Mucosa of descending colon (tissue), 3 donors: Measurements from ENCODE around the gene EHBP1L1. TPM values are rescaled to one million over a fixed set of nuclear protein-coding genes. Genes with fewer than 3 reads are reported as not detected.

Experiments used
- ATAC-seq: fragments of 200-7000 bp; cut with Tn5 transposase; one replicate; pipeline ENCODE4 v1.9.1; 2020; ENCODE audit warnings: mild to moderate bottlenecking, moderate library complexity
- DNase-seq, 3 donors: peaks; one replicate each; pipeline ENCODE4 v3.0.0-alpha.2; 2020
- H3K36me3 ChIP-seq: fragments of 200-600 bp; one replicate; pipeline ENCODE4 v1.8.0; 2021; ENCODE audit warnings: low read depth, mild to moderate bottlenecking
- H3K4me1 ChIP-seq: fragments of 200-600 bp; one replicate; pipeline ENCODE4 v1.8.0; 2021; ENCODE audit warnings: low read depth, mild to moderate bottlenecking
- H3K4me3 ChIP-seq: fragments of 200-600 bp; one replicate; pipeline ENCODE4 v1.8.0; 2021; ENCODE audit warnings: mild to moderate bottlenecking
- H3K9me3 ChIP-seq: fragments of 200-600 bp; one replicate; pipeline ENCODE4 v1.8.0; 2021; ENCODE audit warnings: mild to moderate bottlenecking
- intact Hi-C, 2 donors: fragments of 100-400 bp; cut with DNase I in 1 of 2; cut with micrococcal nuclease in 1 of 2; formaldehyde crosslinking; loops; one replicate each; pipeline versions ENCODE4 v1.11.0 to v1.11.1; 2022; cut with DNase I, micrococcal nuclease
- total RNA-seq, 3 donors: library from RNA; stranded (reverse); fragmentation: NEBNext Ultra II Directional in 2 of 3; extraction: Animal tissue kit (Norgen Biotek cat#: 25700) in 2 of 3; gene quantifications; one replicate each; pipeline versions ENCODE4 v1.2.1 to v1.2.4, GENCODE V29; 2021 to 2023
- TF ChIP-seq, protein P1 (sequence below): fragments of 200-600 bp; IDR thresholded peaks from one replicate; pipeline ENCODE4 v1.8.0; 2022; ENCODE audit warnings: antibody characterized with exemption, mild to moderate bottlenecking
- donor health status: DM: no; HTN: no; CAD: no; lungs with moderate emphysema.
- donor health status: DM: no; HTN: no; CAD: no.
- donor health status: DM: no; HTN: yes; CAD: no.

The EHBP1L1 gene
- total RNA-seq, 3 donors from 2014 or later = 65.8 to 208 (median 65.9) TPM

DNA sequence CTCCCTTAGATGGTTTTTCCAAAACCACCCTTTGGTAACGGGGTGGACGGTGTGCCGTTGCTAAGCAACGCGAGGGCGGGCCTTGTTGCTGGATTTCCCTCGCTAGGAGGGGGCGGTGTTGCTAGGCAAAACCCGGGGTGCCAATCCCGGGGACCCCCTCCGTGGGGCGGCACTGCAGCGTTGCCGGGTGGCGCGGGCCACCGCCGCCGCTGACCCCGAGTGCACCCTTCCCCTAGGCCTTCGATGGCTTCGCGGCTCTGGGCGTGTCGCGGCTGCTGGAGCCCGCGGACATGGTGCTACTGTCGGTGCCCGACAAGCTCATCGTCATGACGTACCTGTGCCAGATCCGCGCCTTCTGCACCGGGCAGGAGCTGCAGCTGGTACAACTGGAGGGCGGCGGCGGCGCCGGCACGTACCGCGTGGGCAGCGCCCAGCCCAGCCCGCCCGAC, 8.9 kb downstream of the EHBP1L1 start:
- TF ChIP-seq, protein P1, sequence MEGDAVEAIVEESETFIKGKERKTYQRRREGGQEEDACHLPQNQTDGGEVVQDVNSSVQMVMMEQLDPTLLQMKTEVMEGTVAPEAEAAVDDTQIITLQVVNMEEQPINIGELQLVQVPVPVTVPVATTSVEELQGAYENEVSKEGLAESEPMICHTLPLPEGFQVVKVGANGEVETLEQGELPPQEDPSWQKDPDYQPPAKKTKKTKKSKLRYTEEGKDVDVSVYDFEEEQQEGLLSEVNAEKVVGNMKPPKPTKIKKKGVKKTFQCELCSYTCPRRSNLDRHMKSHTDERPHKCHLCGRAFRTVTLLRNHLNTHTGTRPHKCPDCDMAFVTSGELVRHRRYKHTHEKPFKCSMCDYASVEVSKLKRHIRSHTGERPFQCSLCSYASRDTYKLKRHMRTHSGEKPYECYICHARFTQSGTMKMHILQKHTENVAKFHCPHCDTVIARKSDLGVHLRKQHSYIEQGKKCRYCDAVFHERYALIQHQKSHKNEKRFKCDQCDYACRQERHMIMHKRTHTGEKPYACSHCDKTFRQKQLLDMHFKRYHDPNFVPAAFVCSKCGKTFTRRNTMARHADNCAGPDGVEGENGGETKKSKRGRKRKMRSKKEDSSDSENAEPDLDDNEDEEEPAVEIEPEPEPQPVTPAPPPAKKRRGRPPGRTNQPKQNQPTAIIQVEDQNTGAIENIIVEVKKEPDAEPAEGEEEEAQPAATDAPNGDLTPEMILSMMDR = no peak
- intact Hi-C loops = no loop called here
- DNase-seq (no peak), ATAC-seq (no peak)
- Histone ChIP-seq H3K4me1 (peaks cover 15% of the 10 kb centered on the region), H3K9me3 (no peaks in the 10 kb centered on the region), H3K36me3 (no peaks in the 10 kb centered on the region), H3K4me3 (no peak overlapping the region)

DNA sequence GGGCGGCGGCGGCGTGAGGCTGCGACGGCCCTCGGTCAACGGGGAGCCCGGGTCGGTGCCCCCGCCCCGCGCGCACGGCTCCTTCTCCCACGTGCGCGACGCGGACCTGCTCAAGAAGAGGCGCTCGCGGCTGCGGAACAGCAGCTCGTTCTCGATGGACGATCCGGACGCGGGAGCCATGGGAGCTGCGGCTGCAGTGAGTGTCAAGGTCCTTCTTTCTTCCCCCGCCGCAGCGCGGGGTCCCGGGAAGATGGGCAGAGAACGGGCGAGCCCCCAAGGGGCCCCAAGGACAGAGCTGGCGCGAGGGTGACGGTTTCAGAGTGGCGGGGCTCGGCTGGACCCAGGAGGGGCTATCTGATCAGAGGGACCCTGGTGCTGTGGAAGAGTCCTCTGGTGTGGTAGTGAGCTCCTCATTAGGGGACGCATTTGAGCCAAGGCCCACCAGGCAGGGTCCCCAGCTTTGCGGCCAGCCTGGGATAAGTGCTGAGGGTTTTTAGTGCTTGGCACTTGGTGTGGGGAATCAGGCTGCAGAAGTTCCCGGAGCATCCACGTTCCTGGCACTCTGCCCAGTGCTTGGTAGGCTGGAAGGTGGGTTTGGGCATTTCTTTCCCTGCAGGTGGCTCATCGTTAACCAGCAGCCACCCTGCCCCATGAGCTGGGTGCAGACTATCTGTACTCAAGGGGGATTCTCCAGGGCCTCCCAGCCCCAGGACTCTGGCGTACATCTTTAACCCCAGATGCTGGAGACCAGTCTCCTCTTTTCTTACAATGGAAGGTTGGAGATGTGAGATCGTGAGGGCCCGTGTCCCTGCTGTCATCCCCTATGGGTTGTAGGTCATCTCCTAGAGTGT, 9.8 kb downstream of the EHBP1L1 start:
- H3K9me3 ChIP-seq = no peaks in the 10 kb centered on the region
- ATAC-seq (no peak), DNase-seq (no peak)
- no peak overlapping the region for H3K4me3 ChIP-seq
- TF ChIP-seq, protein P1 = no peak
- no peaks in the 10 kb centered on the region for H3K36me3 ChIP-seq
- H3K4me1 ChIP-seq = peaks cover 15% of the 10 kb centered on the region
- intact Hi-C loops = no loop called here

DNA sequence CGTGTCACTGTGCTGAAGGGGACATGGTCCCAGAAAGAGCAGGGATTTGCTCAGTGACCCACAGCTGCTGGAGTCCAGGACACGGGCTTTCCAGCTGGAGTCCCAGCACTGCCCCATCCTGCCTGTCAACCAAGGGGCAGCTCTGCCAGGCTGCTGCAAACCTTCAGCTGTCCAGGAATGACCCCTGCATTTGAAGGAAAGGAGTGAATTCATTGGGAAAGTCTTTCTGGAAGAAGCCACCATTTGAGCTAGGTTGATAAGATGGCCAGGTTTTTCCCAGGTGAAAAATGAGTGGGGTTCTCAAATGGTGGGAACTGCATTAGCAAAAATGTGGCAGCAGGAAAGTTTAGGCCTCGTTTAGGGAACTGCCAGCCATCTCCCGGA, 10.4 kb downstream of the EHBP1L1 start:
- Histone ChIP-seq H3K4me3 (no peak overlapping the region), H3K4me1 (peaks cover 15% of the 10 kb centered on the region), H3K36me3 (no peaks in the 10 kb centered on the region), H3K9me3 (no peaks in the 10 kb centered on the region)
- ATAC-seq (no peak), DNase-seq (no peak)
- TF ChIP-seq, protein P1 = no peak
- intact Hi-C loops = no loop called here

DNA sequence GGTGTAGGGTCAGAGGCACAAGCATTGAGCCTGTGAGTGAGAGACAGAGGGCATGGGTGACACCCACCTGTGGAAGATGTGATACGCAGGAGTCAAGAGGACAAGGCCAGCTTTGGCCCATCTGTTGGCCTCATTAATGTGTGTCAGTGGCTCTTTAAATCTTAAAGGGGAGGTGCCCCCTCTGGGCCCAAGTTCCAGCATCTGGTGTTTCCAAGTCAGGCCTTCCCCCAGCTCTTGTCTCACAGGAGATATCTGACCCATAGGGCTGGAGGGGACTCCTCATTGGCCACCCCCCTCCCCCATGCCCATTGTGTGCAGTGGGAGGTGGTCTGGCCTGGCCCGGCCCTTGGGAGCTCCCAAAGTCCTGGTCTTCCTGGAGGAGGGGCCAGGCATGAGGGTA, 10.8 kb downstream of the EHBP1L1 start:
- ATAC-seq = no peak
- intact Hi-C loops = no loop called here
- TF ChIP-seq, protein P1 = no peak
- Histone ChIP-seq H3K4me3 (no peak overlapping the region), H3K36me3 (no peaks in the 10 kb centered on the region), H3K9me3 (no peaks in the 10 kb centered on the region), H3K4me1 (peaks cover 17% of the 10 kb centered on the region)
- DNase-seq = no peak

DNA sequence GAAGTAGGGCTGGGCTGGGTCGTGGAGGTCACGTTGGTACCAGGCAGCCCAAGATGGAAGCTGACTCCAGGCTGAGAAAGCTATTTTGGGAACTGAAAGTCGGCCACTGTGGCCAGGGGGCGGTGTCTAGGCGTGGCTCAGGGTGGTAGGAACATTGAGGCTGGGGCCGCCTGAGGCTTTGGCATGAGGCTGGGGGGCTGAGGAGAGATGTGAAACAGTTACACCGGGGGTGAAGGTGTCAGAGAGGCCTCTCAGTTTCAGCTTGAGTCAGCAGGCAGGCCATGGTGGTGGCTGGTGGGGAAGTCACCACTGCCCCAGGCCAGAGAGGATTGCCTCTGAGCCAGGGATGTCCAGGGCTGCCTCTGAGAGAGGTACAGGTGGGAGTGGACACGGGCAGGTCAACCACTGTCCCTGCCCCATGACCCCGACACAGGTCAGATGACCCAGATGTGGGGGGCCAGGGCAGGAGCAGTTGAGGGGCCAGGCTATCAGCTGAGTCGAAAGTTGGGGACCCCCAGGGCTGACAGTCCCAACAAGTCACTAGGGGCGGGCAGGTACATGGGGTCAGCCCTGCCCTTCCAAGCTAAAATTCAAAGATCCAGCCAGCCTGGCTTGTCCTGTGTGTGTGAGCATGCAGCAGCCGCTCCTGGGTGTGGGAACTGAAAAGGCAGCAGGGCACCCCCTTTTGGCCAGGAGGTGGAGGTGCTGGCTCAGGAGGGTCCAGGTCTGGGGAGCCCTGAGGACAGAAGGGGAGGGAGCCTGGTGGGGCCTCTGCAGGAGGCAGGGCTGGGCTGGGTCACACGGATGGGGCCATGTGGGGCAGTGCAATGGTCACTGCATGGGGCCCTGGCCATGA, 12.6 kb downstream of the EHBP1L1 start:
- Histone ChIP-seq H3K36me3 (no peaks in the 10 kb centered on the region), H3K4me3 (no peak overlapping the region), H3K4me1 (peaks cover 24% of the 10 kb centered on the region), H3K9me3 (no peaks in the 10 kb centered on the region)
- ATAC-seq (peak; percentile 72), DNase-seq (peak; percentile 74 to 84 (median 74))
- TF ChIP-seq, protein P1 = peak; percentile 73
- intact Hi-C loops = no loop called here
